GM21367 (cell line): ENCODE results near the gene SETX.

Experiments used
- ATAC-seq: cut with Tn5 transposase; IDR thresholded peaks from one replicate; pipeline ENCODE4 v1.9.1; 2021; ENCODE audit not compliant: unreplicated experiment

SETX gene

GRCh38 chr9:132224645-132225044, 130.1 kb downstream of the SETX start:
- no peak for ATAC-seq

DNA sequence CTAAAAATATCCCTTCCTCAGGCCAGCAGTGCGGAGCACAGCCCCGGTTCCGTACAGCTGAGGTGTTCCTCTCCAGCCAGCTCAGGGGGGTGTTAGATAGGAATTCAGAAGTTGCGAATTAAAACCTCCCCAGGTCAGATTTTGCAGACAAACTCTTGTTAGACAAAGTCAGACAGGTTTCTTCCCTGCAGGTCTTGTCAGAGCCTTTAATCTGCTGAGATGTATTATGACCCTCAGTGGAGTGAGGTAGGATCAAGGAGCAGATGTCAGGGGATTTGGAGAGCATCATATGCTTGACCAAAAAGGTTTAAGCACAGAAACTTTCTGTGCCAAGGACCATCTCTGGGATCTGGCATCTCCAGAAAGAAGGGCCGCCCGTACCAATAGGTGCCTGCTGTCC, 132.8 kb downstream of the SETX start:
- ATAC-seq, result no peak

GRCh38 chr9:132218208-132218607, 136.6 kb downstream of the SETX start:
- ATAC-seq, result no peak

DNA sequence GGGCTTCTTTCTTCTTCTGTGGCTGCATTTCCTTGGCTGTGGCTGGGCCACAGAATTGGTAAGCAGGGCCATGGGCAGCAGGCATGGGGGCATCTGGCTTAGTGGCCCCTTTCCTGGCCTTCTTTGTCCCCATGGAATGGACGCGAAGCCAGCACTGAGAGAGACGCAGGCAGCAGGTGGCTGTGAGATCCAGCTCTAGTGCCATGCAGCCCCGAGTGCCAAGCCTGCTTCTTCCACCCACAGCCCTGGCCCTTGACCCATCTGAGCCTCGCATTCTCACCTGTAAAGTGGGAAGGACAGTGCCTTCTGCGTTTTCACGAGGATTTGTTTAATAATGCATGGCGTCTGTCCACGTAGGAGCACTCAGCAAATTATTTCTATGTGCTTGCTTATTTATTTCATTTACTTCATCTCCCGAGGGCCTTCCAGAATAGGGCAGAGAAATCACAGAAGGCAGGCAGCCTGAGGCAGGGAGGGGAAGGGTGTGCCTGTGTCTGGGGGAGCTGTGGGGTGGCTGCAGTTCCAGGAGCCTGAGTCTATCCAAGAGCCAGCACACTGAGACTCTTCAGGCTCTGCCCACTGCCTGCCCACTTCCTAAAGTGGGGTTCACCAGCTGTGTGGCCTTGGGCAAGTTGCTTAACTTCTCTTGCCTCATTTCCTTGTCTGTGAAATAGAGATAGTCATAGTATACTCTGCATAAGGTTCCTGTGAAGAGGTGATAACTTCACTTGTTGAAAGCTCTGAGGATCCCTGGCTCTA, 137.7 kb downstream of the SETX start:
- ATAC-seq, result no peak

DNA sequence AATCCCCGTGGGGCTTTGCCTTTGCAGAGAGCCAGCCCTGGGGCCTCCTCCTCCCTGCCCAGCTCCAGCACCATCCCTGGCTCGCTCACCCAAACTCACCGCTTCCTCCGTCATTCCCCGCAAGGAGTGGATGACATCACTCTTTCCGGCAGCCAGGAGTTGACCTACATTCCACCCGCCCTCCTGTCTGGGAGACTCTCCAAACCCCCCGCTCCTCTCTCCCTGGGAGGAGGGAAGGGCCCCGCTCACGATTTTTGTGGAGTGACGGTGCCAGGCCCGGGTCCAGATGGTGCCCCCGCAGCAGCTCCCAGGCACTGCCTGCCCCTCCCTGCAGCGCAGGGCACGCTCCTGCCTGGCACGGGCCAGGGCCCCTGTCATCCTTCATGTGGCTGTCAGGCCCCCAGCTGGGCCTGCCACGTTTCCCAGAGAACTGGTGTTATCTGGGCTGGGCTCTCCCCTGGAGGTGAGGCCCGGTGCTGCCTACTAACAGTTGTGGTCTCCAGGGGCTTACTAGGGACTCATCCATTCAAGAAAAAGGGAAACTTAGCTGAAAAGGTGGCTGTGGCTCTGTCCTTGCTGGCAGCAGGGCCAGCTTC, 140.7 kb downstream of the SETX start:
- ATAC-seq, result no peak

DNA sequence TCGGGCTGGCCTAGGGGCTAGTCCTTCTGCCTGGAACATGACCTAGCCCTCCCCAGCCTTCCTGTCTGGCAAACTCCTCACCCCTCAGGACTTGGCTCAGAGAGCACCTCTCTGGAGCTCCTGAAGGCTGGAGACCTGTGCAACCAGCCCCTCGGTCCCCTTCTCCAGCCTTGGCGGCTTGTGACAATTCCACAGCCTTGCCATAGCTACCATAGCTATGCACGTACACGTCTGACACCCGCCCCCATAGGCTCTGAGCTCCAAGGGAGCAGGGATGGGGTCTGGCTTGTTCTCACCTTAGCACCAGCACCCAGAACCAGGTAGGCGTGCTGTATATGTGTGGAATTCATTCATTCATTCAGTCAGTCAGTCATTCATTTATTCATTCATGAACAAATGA, 143.2 kb downstream of the SETX start:
- ATAC-seq, result no peak
